GM19438 (cell line): Measurements from ENCODE around the gene EFEMP2.
"Not testable (repeated sequence)": the region's sequence is repeated elsewhere in the genome, so short reads cannot be mapped to it uniquely, and the experiment has no call there.

Experiments used
- ATAC-seq: cut with Tn5 transposase; IDR thresholded peaks from one replicate; pipeline ENCODE4 v1.9.1; 2021; ENCODE audit warnings: low read depth; ENCODE audit not compliant: unreplicated experiment

EFEMP2 gene

GRCh38 chr11:65856689-65857499 lies 15.7 kb downstream of the EFEMP2 start:
- ATAC-seq, result no peak

DNA sequence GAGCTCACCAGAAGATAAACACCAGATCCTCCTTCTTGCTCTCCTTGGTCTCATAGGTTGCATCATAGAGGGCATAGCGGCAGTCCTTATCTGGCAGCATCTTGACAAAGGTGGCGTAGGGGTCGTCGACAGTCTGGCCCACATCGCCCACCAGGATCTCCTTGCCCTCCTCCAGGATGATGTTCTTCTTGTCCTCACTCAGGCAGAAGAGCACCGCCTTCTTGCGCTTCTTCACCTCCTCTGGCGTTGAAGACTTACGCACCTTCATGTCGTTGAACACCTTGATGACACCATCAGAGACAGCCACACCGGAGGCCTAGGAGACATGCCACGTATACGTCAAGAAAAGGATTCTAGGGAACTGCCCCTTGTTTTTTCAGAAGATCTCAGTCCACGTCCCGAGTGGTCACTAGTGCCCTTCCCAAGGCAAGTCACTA lies 16.7 kb downstream of the EFEMP2 start:
- no peak for ATAC-seq

- ATAC-seq, result no peak
These were observed 17.5 kb downstream of the EFEMP2 start for GRCh38 chr11:65854852-65855837.

DNA sequence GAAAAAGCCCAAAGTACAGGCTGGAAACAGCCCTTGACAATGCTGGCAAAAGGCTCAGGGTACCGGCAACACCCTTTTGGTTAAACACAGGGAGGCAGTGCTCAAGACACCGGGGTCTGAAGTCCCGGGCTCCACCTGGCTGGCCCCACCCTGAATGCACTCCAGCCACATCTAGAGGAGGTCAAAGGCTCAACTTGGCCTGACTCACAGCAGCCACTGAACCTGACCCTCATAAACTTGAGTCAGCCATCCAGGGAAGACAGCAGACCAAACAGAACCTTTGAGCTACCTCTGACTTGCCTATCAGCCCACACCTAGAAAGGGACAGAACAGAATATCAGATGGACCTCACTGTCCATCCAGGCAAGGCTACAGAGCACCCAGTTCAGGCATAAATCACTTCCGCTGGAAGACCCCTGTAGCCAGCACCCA lies 18.4 kb downstream of the EFEMP2 start:
- no peak for ATAC-seq

DNA sequence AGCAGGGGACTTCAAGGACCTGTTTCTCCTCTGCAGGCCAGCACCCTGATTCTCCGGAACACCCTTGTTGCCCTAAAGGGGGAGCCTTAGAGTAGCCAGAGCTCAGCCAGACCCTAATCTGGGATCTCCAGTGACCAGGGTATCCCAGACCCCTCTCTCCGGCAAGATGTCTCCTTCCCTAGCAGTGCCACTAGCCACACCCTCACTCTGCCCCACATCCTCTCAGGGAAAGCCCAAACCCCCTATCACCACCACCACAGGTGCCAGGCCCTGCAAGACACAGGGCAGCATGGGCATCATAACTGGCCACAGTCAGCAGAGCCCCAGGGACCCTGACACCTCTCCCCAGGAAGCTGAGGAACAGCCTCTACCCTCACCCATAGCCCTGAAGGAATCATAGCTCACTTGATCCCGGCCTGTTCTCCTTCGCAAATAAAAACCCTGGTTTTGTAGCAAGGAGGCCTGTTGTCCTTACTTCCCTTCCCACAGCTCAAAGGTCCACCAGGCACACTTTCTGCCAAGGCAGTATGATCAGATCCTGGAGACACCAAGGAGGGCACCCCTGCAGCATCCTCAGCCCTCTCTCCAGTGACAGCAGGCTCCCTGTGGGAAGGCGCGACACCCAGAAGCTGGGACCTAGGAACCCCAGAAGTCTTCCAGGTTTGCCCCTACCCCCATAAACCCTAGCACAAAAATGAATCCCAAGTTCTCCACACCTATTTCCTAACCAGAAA lies 19.2 kb downstream of the EFEMP2 start:
- no peak for ATAC-seq

- no peak for ATAC-seq
These were observed 19.9 kb downstream of the EFEMP2 start for GRCh38 chr11:65852508-65853245.

- no peak for ATAC-seq
These were observed 20.6 kb downstream of the EFEMP2 start for GRCh38 chr11:65851811-65852507.

DNA sequence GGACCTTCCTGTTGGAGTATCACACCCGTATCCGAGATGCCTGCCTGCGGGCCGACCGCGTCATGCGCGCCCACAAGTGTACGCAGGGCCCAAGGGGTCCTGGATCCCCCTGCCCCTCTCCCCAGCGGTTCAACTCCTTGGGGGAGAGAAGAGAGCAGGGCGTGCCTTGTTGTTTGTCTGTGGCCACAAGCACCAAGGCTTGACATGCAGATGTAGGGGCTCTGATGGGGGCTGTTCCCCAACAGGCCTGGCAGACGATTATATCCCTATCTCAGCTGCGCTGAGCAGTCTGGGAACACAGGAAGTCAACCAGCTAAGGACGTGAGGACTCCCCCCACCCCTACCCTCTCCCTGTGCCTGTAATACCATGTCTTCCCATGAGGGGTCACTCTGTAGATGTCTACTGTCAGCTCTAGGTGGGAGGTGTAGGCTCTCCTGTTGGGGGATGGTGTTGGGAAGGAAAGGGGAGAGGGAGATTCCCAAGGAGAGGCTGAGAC lies 21.5 kb downstream of the EFEMP2 start:
- no peak for ATAC-seq

- no peak for ATAC-seq
These were observed 22.1 kb downstream of the EFEMP2 start for GRCh38 chr11:65850217-65851082.

GRCh38 chr11:65849771-65850216 lies 22.8 kb downstream of the EFEMP2 start:
- no peak for ATAC-seq

- ATAC-seq, result no peak
These were observed 23.2 kb downstream of the EFEMP2 start for GRCh38 chr11:65849366-65849765.

- ATAC-seq, result not testable (repeated sequence)
These were observed 23.9 kb downstream of the EFEMP2 start for GRCh38 chr11:65848693-65849092.

DNA sequence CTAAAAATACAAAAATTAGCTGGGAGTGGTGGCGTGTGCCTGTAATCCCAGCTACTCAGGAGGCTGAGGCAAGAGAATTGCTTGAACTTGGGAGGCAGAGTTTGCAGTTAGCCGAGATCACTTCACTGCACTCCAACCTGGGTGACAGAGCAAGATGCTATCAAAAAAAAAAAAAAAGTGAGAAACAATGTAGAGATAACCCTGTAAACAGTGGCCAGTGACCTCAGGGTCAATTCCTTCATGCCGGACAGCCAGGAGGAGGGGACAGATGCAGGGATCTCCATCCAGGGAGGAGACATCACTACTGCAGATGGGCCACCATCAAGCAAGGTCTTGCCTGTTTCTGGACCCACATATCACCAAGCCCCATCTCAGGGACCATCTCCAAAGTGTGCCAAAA lies 24.9 kb downstream of the EFEMP2 start:
- ATAC-seq, result no peak

- ATAC-seq, result no peak
These were observed 28.2 kb downstream of the EFEMP2 start for GRCh38 chr11:65844231-65844872.

DNA sequence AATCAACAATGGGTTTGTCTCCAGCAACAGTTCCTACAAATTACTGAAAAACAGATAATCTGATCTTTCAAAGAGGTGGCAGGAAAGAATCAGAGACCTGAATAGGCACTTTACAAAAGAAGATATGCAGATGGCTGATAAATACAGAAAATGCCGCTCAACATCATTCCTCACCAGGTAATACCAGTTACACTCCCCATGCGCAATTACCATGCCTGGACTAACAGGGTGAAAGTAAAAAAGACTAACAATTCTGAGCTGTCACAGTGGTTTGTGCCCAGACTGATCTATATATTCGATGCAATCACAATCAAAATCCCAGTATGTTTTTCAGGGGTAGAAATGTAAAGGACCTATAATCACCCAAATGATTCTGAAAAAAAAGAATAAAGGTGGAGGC lies 28.8 kb downstream of the EFEMP2 start:
- ATAC-seq, result no peak

DNA sequence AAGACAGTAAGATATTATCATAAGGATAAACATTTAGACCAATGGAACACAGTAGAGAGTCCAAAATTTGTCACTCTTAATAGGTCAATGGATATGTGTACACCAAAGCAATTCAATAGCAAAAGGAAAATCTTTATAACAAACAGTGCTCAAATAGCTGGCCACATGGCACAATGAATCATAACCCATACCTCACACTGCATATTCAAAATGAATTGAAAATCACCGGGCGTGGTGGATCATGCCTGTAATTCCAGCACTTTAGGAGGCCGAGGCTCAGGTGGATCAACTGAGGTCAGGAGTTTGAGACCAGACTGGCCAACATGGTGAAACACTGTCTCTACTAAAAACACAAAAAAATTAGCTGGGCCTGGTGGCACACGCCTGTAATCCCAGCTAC lies 30.5 kb downstream of the EFEMP2 start:
- no peak for ATAC-seq

DNA sequence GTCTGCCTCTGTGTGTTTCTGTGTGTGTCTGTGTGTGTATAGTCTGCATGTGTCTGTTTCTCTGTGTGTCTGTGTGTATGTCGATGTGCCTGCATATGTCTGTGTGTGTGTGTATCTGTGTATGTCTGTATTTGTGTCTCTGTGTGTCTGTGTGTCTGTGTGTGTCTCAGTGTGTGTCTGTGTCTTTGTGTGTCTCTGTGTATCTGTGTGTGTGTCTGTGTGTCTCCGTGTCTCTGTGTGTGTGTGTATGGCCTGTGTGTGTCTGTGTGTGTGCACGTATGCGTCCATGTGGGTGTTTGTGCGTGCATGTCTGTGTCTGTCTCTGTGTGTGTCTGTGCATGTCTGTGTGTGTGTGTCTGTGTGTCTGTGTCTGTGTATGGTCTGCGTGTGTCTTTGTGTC lies 38.4 kb downstream of the EFEMP2 start:
- ATAC-seq, result no peak
